Sigmoid colon (tissue), 7 donors: ENCODE results near the gene ANKHD1. TPM values are rescaled to one million over a fixed set of nuclear protein-coding genes. Genes with fewer than 3 reads are reported as not detected.

Experiments used
- DNase-seq: peaks from one replicate; pipeline ENCODE4 v3.0.0-alpha.2; 2019
- H3K27ac ChIP-seq, 4 donors: fragments of 200-600 bp; sonication (generic); one replicate each; pipeline ENCODE4 v1.5.1; 2016 to 2019; ENCODE audit warnings: mild to moderate bottlenecking in 1 of 4
- H3K27me3 ChIP-seq, 3 donors: fragments of 200-600 bp; sonication (generic); one replicate each; pipeline ENCODE4 v1.5.1; 2019; ENCODE audit warnings: mild to moderate bottlenecking in 1 of 3
- H3K36me3 ChIP-seq, 4 donors: fragments of 200-600 bp; sonication (generic); one replicate each; pipeline ENCODE4 v1.5.1; 2016 to 2019
- H3K4me1 ChIP-seq, 4 donors: fragments of 200-600 bp; sonication (generic); one replicate each; pipeline ENCODE4 v1.5.1; 2017 to 2019
- H3K4me3 ChIP-seq, 4 donors: fragments of 200-600 bp; sonication (generic); one replicate each; pipeline ENCODE4 v1.5.1; 2017 to 2019; ENCODE audit warnings: mild to moderate bottlenecking in 2 of 4, moderate library complexity in 1 of 4
- H3K9me3 ChIP-seq, 4 donors: fragments of 200-600 bp in 3 of 4; sonication (generic) in 3 of 4; one replicate each; pipeline versions ENCODE4 v1.5.1 to v1.6.1; 2013 to 2019
- CTCF ChIP-seq, 4 experiments: fragments of 450-650 bp in 3 of 4; fragments of 200-600 bp in 1 of 4; IDR thresholded peaks; one replicate each; pipeline ENCODE4 v1.5.1; 2016 to 2019; ENCODE audit warnings: antibody characterized with exemption in 4 of 4, mild to moderate bottlenecking in 3 of 4, moderate library complexity in 2 of 4
- EP300 ChIP-seq, 4 donors: sonication (generic); formaldehyde crosslinking; IDR thresholded peaks; one replicate each; pipeline ENCODE4 v1.6.1; 2017; ENCODE audit warnings: antibody characterized with exemption in 4 of 4
- POLR2A ChIP-seq, 2 donors: fragments of 450-650 bp; IDR thresholded peaks; one replicate each; pipeline ENCODE4 v1.6.1; 2016; ENCODE audit warnings: antibody characterized with exemption in 2 of 2, mild to moderate bottlenecking in 2 of 2, moderate library complexity in 2 of 2
- POLR2AphosphoS5 ChIP-seq, 4 donors: sonication (generic); formaldehyde crosslinking; IDR thresholded peaks; one replicate each; pipeline ENCODE4 v1.6.1; 2017; ENCODE audit warnings: antibody characterized with exemption in 4 of 4
- WGBS, 2 donors: extraction: QIAGEN DNeasy Blood & Tissue Kit; methylation state at CpG; one replicate each; pipeline ENCODE4 v1.1.7; 2013; 5-methylcytosine and 5-hydroxymethylcytosine counted together
- intact Hi-C: fragments of 100-400 bp; cut with DNase I; formaldehyde crosslinking; loops from one replicate; pipeline ENCODE4 v1.15.1; 2023
- polyA plus RNA-seq, 3 donors: library from polyadenylated mRNA; stranded (reverse); fragments of 200-250 nt; gene quantifications; one replicate each; pipeline ENCODE4 v1.2.3, GENCODE V29; 2013
- total RNA-seq, 4 donors: library from RNA; depleted of rRNA; stranded (reverse); fragments of >200 nt; gene quantifications; one replicate each; pipeline ENCODE4 v1.1.0, GENCODE V29; 2016
- donor health status: healthy with polysubstance abuse.
- donor health status: Bipolar disorder and iron deficiency.
- donor health status: healthy.

ANKHD1 gene
- total and polyA plus RNA-seq, 7 donors, result 25.8 to 109 (median 93.5) TPM

- intact Hi-C loops, result no loop called here
- H3K27ac ChIP-seq, result no peak overlapping the region
- TF ChIP-seq EP300 (IDR thresholded peaks at IDR 0.05) (no peak), CTCF (IDR thresholded peaks at IDR 0.05) (no peak), POLR2A (IDR thresholded peaks at IDR 0.05) (no peak), POLR2AphosphoS5 (IDR thresholded peaks at IDR 0.05) (no peak)
- no peak for DNase-seq
- no peaks in the 10 kb centered on the region for H3K9me3 ChIP-seq
- H3K27me3 ChIP-seq, result no peaks in the 10 kb centered on the region
- peaks cover 0 to 59% (median 0%) of the 10 kb centered on the region in 4 donors for H3K36me3 ChIP-seq
- no peaks in the 10 kb centered on the region for H3K4me1 ChIP-seq
- H3K4me3 ChIP-seq, result no peak overlapping the region
- WGBS, 2 donors, result 87 to 89% methylated on average over 1 of the region's 1 CpG
Measured at GRCh38 chr5:140466981-140467742, 65.5 kb downstream of the ANKHD1 start.

GRCh38 chr5:140468188-140468587 is 66.6 kb downstream of the ANKHD1 start:
- Histone ChIP-seq H3K27ac (no peak overlapping the region), H3K36me3 (peaks cover 0 to 61% (median 0%) of the 10 kb centered on the region in 4 donors), H3K4me3 (no peak overlapping the region), H3K4me1 (no peaks in the 10 kb centered on the region), H3K9me3 (no peaks in the 10 kb centered on the region), H3K27me3 (no peaks in the 10 kb centered on the region)
- DNase-seq, result no peak
- TF ChIP-seq CTCF (IDR thresholded peaks at IDR 0.05), result no peak
- TF ChIP-seq POLR2A (IDR thresholded peaks at IDR 0.05), result no peak
- TF ChIP-seq EP300 (IDR thresholded peaks at IDR 0.05), result no peak
- no peak for TF ChIP-seq POLR2AphosphoS5 (IDR thresholded peaks at IDR 0.05)
- WGBS, 2 donors, result 61 to 86% methylated on average over 3 of the region's 3 CpGs
- intact Hi-C loops, result no loop called here

- intact Hi-C loops, result no loop called here
- Histone ChIP-seq H3K36me3 (peaks cover 0 to 58% (median 0%) of the 10 kb centered on the region in 4 donors), H3K27ac (no peak overlapping the region), H3K9me3 (no peaks in the 10 kb centered on the region), H3K4me3 (no peak overlapping the region), H3K4me1 (no peaks in the 10 kb centered on the region), H3K27me3 (no peaks in the 10 kb centered on the region)
- 81 to 91% methylated on average over 6 of the region's 6 CpGs for WGBS, 2 donors
- no peak for TF ChIP-seq CTCF (IDR thresholded peaks at IDR 0.05)
- no peak for TF ChIP-seq POLR2A (IDR thresholded peaks at IDR 0.05)
- TF ChIP-seq EP300 (IDR thresholded peaks at IDR 0.05), result no peak
- TF ChIP-seq POLR2AphosphoS5 (IDR thresholded peaks at IDR 0.05), result no peak
- no peak for DNase-seq
Measured at GRCh38 chr5:140469259-140469658, 67.6 kb downstream of the ANKHD1 start.

GRCh38 chr5:140480310-140481014 is 78.8 kb downstream of the ANKHD1 start:
- 77 to 86% methylated on average over 3 of the region's 3 CpGs for WGBS, 2 donors

More at GRCh38 chr5:140480310-140481014, 78.8 kb downstream of the ANKHD1 start:
- intact Hi-C loops, result loop anchor here (10.0 kb wide), 1 partner anchor 54 kb away; no protein-coding TSS in a partner anchor
- Histone ChIP-seq H3K27me3 (no peaks in the 10 kb centered on the region), H3K4me1 (peaks cover 0 to 3% (median 0%) of the 10 kb centered on the region in 4 donors), H3K9me3 (no peaks in the 10 kb centered on the region), H3K36me3 (peaks cover 0 to 52% (median 8%) of the 10 kb centered on the region in 4 donors), H3K4me3 (no peak overlapping the region), H3K27ac (no peak overlapping the region)
- no peak for TF ChIP-seq POLR2A (IDR thresholded peaks at IDR 0.05)
- TF ChIP-seq EP300 (IDR thresholded peaks at IDR 0.05), result no peak
- TF ChIP-seq POLR2AphosphoS5 (IDR thresholded peaks at IDR 0.05), result no peak
- TF ChIP-seq CTCF (IDR thresholded peaks at IDR 0.05), result no peak
- DNase-seq, result no peak
